Measurements from ENCODE around the gene SNAPIN.

SNAPIN gene

DNA sequence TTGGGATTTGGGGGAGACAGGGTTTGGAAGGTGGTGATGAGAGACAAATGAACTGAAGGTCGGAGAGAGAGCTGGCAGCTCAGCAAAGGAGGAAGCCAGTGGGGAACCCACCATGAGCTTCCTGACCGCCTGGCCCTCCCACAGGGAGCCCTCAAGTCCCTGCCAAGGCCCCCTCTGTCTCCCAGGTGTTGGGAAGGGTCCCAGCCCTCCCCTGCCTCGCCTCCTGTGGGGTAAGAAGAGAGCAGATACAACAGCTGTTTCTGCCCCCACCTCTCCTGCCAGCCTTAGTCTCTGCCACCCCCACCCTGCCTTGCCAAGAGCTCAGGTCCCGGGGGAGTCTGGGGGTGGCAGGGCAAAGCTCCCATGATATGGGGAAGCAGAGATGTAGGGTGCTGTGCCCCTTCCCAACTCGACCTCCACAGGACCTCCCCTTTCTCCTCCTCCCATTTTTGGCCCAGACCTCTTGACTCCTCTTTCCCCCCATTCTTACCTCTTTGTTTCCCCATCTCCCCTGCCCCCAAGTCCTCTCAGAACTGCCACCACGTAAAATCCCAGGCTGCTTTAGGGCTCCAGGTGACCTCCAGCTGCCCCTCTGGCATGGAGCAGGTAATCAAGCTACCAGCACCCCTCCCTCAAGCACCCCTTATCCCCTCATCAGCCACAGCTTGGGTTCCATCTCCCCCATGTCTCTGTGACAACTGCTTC lies 29.7 kb upstream of the SNAPIN start:
- Histone ChIP-seq H3F3A (ENCODE audit: insufficient read depth, low read length) (no peaks in the 10 kb centered on the region), H3K27ac (ENCODE audit: low read depth, low read length, poor library complexity, severe bottlenecking) (no peak overlapping the region), H2AFZ (ENCODE audit: low read length) (no peak overlapping the region), H3K4me2 (ENCODE audit: low read length) (no peak overlapping the region), H3K9me2 (ENCODE audit: low read depth, low read length) (no peaks in the 10 kb centered on the region), H3K27me3 (ENCODE audit: insufficient read depth, low read length) (no peaks in the 10 kb centered on the region), H3K9ac (ENCODE audit: low read length) (no peak overlapping the region), H3K79me2 (ENCODE audit: insufficient read depth, low read length) (no peaks in the 10 kb centered on the region), H4K20me1 (ENCODE audit: insufficient read depth, low read length) (no peaks in the 10 kb centered on the region), H3K4me1 (ENCODE audit: insufficient read depth, low read length, severe bottlenecking) (peaks cover 19% of the 10 kb centered on the region), H3K9me3 (ENCODE audit: low read length) (no peaks in the 10 kb centered on the region), H3K36me3 (ENCODE audit: insufficient read depth, low read length) (0 out of 2 replicates have a peak, but pooled peaks cover 3% of the 10 kb centered on the region), H3K4me3 (ENCODE audit: low read depth, low read length, poor library complexity, severe bottlenecking) (no peak overlapping the region)
- TF ChIP-seq, protein P1, sequence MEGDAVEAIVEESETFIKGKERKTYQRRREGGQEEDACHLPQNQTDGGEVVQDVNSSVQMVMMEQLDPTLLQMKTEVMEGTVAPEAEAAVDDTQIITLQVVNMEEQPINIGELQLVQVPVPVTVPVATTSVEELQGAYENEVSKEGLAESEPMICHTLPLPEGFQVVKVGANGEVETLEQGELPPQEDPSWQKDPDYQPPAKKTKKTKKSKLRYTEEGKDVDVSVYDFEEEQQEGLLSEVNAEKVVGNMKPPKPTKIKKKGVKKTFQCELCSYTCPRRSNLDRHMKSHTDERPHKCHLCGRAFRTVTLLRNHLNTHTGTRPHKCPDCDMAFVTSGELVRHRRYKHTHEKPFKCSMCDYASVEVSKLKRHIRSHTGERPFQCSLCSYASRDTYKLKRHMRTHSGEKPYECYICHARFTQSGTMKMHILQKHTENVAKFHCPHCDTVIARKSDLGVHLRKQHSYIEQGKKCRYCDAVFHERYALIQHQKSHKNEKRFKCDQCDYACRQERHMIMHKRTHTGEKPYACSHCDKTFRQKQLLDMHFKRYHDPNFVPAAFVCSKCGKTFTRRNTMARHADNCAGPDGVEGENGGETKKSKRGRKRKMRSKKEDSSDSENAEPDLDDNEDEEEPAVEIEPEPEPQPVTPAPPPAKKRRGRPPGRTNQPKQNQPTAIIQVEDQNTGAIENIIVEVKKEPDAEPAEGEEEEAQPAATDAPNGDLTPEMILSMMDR (IDR thresholded peaks at IDR 0.05; ENCODE audit: low read length) = no peak
- no peak for TF ChIP-seq EZH2 (IDR thresholded peaks at IDR 0.05; ENCODE audit: borderline replicate concordance, low read length)

- H3K79me2 ChIP-seq (ENCODE audit: insufficient read depth, low read length) = no peaks in the 10 kb centered on the region
- H3K9ac ChIP-seq (ENCODE audit: low read length) = no peak overlapping the region
- no peaks in the 10 kb centered on the region for H3K9me2 ChIP-seq (ENCODE audit: low read depth, low read length)
- no peak overlapping the region for H2AFZ ChIP-seq (ENCODE audit: low read length)
- no peak overlapping the region for H3K4me3 ChIP-seq (ENCODE audit: low read depth, low read length, poor library complexity, severe bottlenecking)
- no peaks in the 10 kb centered on the region for H3F3A ChIP-seq (ENCODE audit: insufficient read depth, low read length)
- no peak for TF ChIP-seq EZH2 (IDR thresholded peaks at IDR 0.05; ENCODE audit: borderline replicate concordance, low read length)
- TF ChIP-seq, protein P1 (IDR thresholded peaks at IDR 0.05; ENCODE audit: low read length) = no peak
- no peak overlapping the region for H3K27ac ChIP-seq (ENCODE audit: low read depth, low read length, poor library complexity, severe bottlenecking)
- H3K9me3 ChIP-seq (ENCODE audit: low read length) = no peaks in the 10 kb centered on the region
- 0 out of 2 replicates have a peak, but pooled peaks cover 3% of the 10 kb centered on the region for H3K36me3 ChIP-seq (ENCODE audit: insufficient read depth, low read length)
- H4K20me1 ChIP-seq (ENCODE audit: insufficient read depth, low read length) = no peaks in the 10 kb centered on the region
- no peaks in the 10 kb centered on the region for H3K27me3 ChIP-seq (ENCODE audit: insufficient read depth, low read length)
- H3K4me1 ChIP-seq (ENCODE audit: insufficient read depth, low read length, severe bottlenecking) = peaks cover 19% of the 10 kb centered on the region
- no peak overlapping the region for H3K4me2 ChIP-seq (ENCODE audit: low read length)
Observed at GRCh38 chr1:153629343-153629665, 29.2 kb upstream of the SNAPIN start.

DNA sequence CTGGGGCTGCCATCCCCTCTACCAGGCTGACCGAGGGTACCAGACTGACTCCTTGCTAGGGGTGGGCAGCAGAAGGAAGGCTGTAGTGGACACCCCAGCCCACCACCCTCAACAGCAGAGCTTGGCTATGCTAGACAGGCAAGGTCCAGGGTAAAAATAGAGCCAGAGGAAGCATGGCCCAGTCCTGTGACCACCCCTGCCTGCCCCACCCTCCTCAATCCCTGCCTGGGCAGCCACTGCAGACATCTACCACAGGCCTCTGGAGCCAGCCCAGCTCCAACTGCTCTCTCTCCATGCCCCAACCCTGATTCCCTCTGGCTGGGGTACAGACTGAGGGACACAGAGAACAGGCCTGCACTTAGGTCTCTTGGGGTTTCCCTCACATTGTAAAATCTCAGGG lies 28.5 kb upstream of the SNAPIN start:
- H3K27ac ChIP-seq (ENCODE audit: low read depth, low read length, poor library complexity, severe bottlenecking) = no peak overlapping the region
- H3K4me1 ChIP-seq (ENCODE audit: insufficient read depth, low read length, severe bottlenecking) = peaks cover 19% of the 10 kb centered on the region
- H3K9me3 ChIP-seq (ENCODE audit: low read length) = no peaks in the 10 kb centered on the region
- H3K9me2 ChIP-seq (ENCODE audit: low read depth, low read length) = no peaks in the 10 kb centered on the region
- H3K4me3 ChIP-seq (ENCODE audit: low read depth, low read length, poor library complexity, severe bottlenecking) = no peak overlapping the region
- no peak for TF ChIP-seq EZH2 (IDR thresholded peaks at IDR 0.05; ENCODE audit: borderline replicate concordance, low read length)
- TF ChIP-seq, protein P1 (IDR thresholded peaks at IDR 0.05; ENCODE audit: low read length) = no peak
- no peaks in the 10 kb centered on the region for H3F3A ChIP-seq (ENCODE audit: insufficient read depth, low read length)
- H3K9ac ChIP-seq (ENCODE audit: low read length) = no peak overlapping the region
- no peaks in the 10 kb centered on the region for H3K27me3 ChIP-seq (ENCODE audit: insufficient read depth, low read length)
- 0 out of 2 replicates have a peak, but pooled peaks cover 3% of the 10 kb centered on the region for H3K36me3 ChIP-seq (ENCODE audit: insufficient read depth, low read length)
- H3K79me2 ChIP-seq (ENCODE audit: insufficient read depth, low read length) = peaks cover 2% of the 10 kb centered on the region; the same call in 1 of the 2 replicates
- no peak overlapping the region for H3K4me2 ChIP-seq (ENCODE audit: low read length)
- no peaks in the 10 kb centered on the region for H4K20me1 ChIP-seq (ENCODE audit: insufficient read depth, low read length)
- no peak overlapping the region for H2AFZ ChIP-seq (ENCODE audit: low read length)
